IMR-90 (cell line): ENCODE results near the gene TBPL1. TPM values are rescaled to one million over a fixed set of nuclear protein-coding genes. Genes with fewer than 3 reads are reported as not detected.

Source experiments
- ATAC-seq: fragments of 200-7000 bp; cut with Tn5 transposase; 2 replicates; pipeline ENCODE4 v1.9.1; 2020; ENCODE audit warnings: low read depth, mild to moderate bottlenecking, moderate library complexity
- BruUV-seq: library from RNA; stranded (reverse); fragments of 400-500 nt; replicated peaks from 2 replicates; lab custom pipeline; 2021; lab: Mats Ljungman, UMichigan
- CTCF ChIA-PET: fragments of 300-600 bp; formaldehyde crosslinking; extraction: SDS; loops from one replicate; lab custom pipeline; 2021; ENCODE audit warnings: antibody characterized with exemption; lab: Yijun Ruan, JAX
- POLR2A ChIA-PET: fragments of 300-600 bp; sonication (Branson Sonifier 250); formaldehyde crosslinking; loops from one replicate; lab custom pipeline; 2022; ENCODE audit warnings: antibody characterized with exemption; ENCODE audit not compliant: unreplicated experiment; lab: Charles Lee
- DNase-seq: peaks from one replicate; pipeline ENCODE4 v3.0.0; 2013
- H2AFZ ChIP-seq: replicated peaks from 2 replicates; pipeline ENCODE3; 2013; ENCODE audit warnings: low read length, mild to moderate bottlenecking; ENCODE audit not compliant: poor library complexity
- H2AK5ac ChIP-seq: 2 replicates; pipeline ENCODE4 v1.6.1; 2013; ENCODE audit warnings: low read depth, low read length, inconsistent platforms
- H2AK9ac ChIP-seq: replicated peaks from 2 replicates; pipeline ENCODE3; 2013; ENCODE audit warnings: mild to moderate bottlenecking, low read depth, low read length, moderate library complexity; ENCODE audit not compliant: poor library complexity
- H2BK120ac ChIP-seq: 2 replicates; pipeline ENCODE4 v1.6.1; 2013; ENCODE audit warnings: low read depth, low read length, inconsistent platforms
- H2BK15ac ChIP-seq: 3 replicates; pipeline ENCODE4 v1.6.1; 2013; ENCODE audit warnings: low read depth, low read length, inconsistent platforms
- H2BK20ac ChIP-seq: 2 replicates; pipeline ENCODE4 v1.6.1; 2013; ENCODE audit warnings: low read depth, mild to moderate bottlenecking, inconsistent platforms, low read length, moderate library complexity
- H2BK5ac ChIP-seq: 2 replicates; pipeline ENCODE4 v1.6.1; 2013; ENCODE audit warnings: mild to moderate bottlenecking, low read depth, low read length, inconsistent platforms; ENCODE audit not compliant: poor library complexity, severe bottlenecking
- H3K14ac ChIP-seq: replicated peaks from 2 replicates; pipeline ENCODE4 v1.6.1; 2013; ENCODE audit warnings: low read depth, low read length, inconsistent platforms
- H3K18ac ChIP-seq: 2 replicates; pipeline ENCODE4 v1.6.1; 2013; ENCODE audit warnings: low read depth, low read length, control low read depth
- H3K23ac ChIP-seq: 2 replicates; pipeline ENCODE4 v1.6.1; 2013; ENCODE audit warnings: low read depth, low read length, inconsistent platforms
- H3K27ac ChIP-seq: 2 replicates; pipeline ENCODE4 v1.5.1; 2013; ENCODE audit warnings: mild to moderate bottlenecking, control low read depth, low read length; ENCODE audit not compliant: insufficient read depth
- H3K27me3 ChIP-seq: 2 replicates; pipeline ENCODE4 v1.6.1; 2013; ENCODE audit warnings: low read length; ENCODE audit not compliant: control insufficient read depth, insufficient read depth
- H3K36me3 ChIP-seq: 2 replicates; pipeline ENCODE4 v1.6.1; 2013; ENCODE audit warnings: low read length, mixed read lengths; ENCODE audit not compliant: control insufficient read depth, insufficient read depth
- H3K4ac ChIP-seq: 2 replicates; pipeline ENCODE4 v1.6.1; 2013; ENCODE audit warnings: low read depth, low read length, inconsistent platforms
- H3K4me1 ChIP-seq: 2 replicates; pipeline ENCODE4 v1.6.1; 2013; ENCODE audit warnings: low read length, mixed read lengths; ENCODE audit not compliant: control insufficient read depth, insufficient read depth
- H3K4me2 ChIP-seq: 2 replicates; pipeline ENCODE4 v1.6.1; 2013; ENCODE audit warnings: low read depth, mild to moderate bottlenecking, control low read depth, low read length, moderate library complexity
- H3K4me3 ChIP-seq: 2 replicates; pipeline ENCODE4 v1.5.1; 2013; ENCODE audit warnings: low read depth, mild to moderate bottlenecking, control low read depth, low read length, moderate library complexity; ENCODE audit not compliant: insufficient read depth
- H3K56ac ChIP-seq: 2 replicates; pipeline ENCODE4 v1.6.1; 2013; ENCODE audit warnings: low read length, inconsistent platforms; ENCODE audit not compliant: insufficient read depth; ENCODE audit errors: extremely low read depth
- H3K79me1 ChIP-seq, 2 experiments: 2 replicates each; pipeline ENCODE4 v1.6.1; 2013; ENCODE audit warnings: low read length in 2 of 2, inconsistent platforms in 1 of 2, low read depth in 1 of 2
- H3K9ac ChIP-seq: 2 replicates; pipeline ENCODE4 v1.6.1; 2013; ENCODE audit warnings: low read depth, low read length, control low read depth
- H3K9me1 ChIP-seq: 2 replicates; pipeline ENCODE4 v1.6.1; 2013; ENCODE audit warnings: low read length, inconsistent platforms; ENCODE audit not compliant: insufficient read depth
- H3K9me3 ChIP-seq: 2 replicates; pipeline ENCODE4 v1.6.1; 2013; ENCODE audit warnings: low read length; ENCODE audit not compliant: control insufficient read depth, insufficient read depth
- H4K20me1 ChIP-seq: 2 replicates; pipeline ENCODE4 v1.6.1; 2013; ENCODE audit warnings: low read length, inconsistent platforms; ENCODE audit not compliant: insufficient read depth
- H4K5ac ChIP-seq: 2 replicates; pipeline ENCODE4 v1.6.1; 2013; ENCODE audit warnings: mild to moderate bottlenecking, low read depth, low read length, control low read depth
- H4K8ac ChIP-seq, 2 experiments: 2 replicates each; pipeline ENCODE4 v1.6.1; 2013; ENCODE audit warnings: low read depth in 2 of 2, low read length in 2 of 2, control low read depth in 1 of 2, inconsistent platforms in 1 of 2
- H4K91ac ChIP-seq: 2 replicates; pipeline ENCODE4 v1.6.1; 2013; ENCODE audit warnings: low read depth, low read length, inconsistent platforms; ENCODE audit not compliant: insufficient read depth
- BHLHE40 ChIP-seq: fragments of 150-350 bp; IDR thresholded peaks from 2 replicates; pipeline ENCODE4 v1.6.1; 2016; ENCODE audit warnings: mild to moderate bottlenecking, low read depth, low read length
- CEBPB ChIP-seq: IDR thresholded peaks from 2 replicates; pipeline ENCODE4 v1.6.1; 2012; ENCODE audit warnings: low read depth, low read length, improper control_type of control experiment
- CHD1 ChIP-seq: IDR thresholded peaks from 2 replicates; pipeline ENCODE4 v1.6.1; 2012; ENCODE audit warnings: low read depth, low read length, improper control_type of control experiment
- FOS ChIP-seq: fragments of 150-350 bp; IDR thresholded peaks from 2 replicates; pipeline ENCODE4 v1.6.1; 2016; ENCODE audit warnings: low read depth, low read length
- MAFK ChIP-seq: IDR thresholded peaks from 2 replicates; pipeline ENCODE4 v1.6.1; 2012; ENCODE audit warnings: low read depth, low read length, improper control_type of control experiment
- MAZ ChIP-seq: IDR thresholded peaks from 2 replicates; pipeline ENCODE4 v1.6.1; 2012; ENCODE audit warnings: low read depth, mild to moderate bottlenecking, low read length, improper control_type of control experiment, moderate library complexity, borderline replicate concordance
- MXI1 ChIP-seq: IDR thresholded peaks from 2 replicates; pipeline ENCODE4 v1.6.1; 2012; ENCODE audit warnings: low read depth, mild to moderate bottlenecking, low read length, moderate library complexity, borderline replicate concordance
- NFE2L2 ChIP-seq: fragments of 150-350 bp; IDR thresholded peaks from 2 replicates; pipeline ENCODE4 v1.6.1; 2016; ENCODE audit warnings: low read depth, mild to moderate bottlenecking, low read length
- POLR2A ChIP-seq: IDR thresholded peaks from 2 replicates; pipeline ENCODE4 v1.6.1; 2012; ENCODE audit warnings: mild to moderate bottlenecking, low read depth, low read length
- RAD21 ChIP-seq: IDR thresholded peaks from 2 replicates; pipeline ENCODE4 v1.6.1; 2012; ENCODE audit warnings: low read length, improper control_type of control experiment
- RCOR1 ChIP-seq: IDR thresholded peaks from 2 replicates; pipeline ENCODE4 v1.6.1; 2012; ENCODE audit warnings: mild to moderate bottlenecking, low read length, improper control_type of control experiment; ENCODE audit not compliant: insufficient replicate concordance
- RFX5 ChIP-seq: IDR thresholded peaks from 2 replicates; pipeline ENCODE4 v1.8.0; 2012; ENCODE audit warnings: low read depth, mild to moderate bottlenecking, low read length, moderate library complexity
- SMC3 ChIP-seq: fragments of 150-350 bp; IDR thresholded peaks from 2 replicates; pipeline ENCODE4 v1.6.1; 2016; ENCODE audit warnings: low read depth, mild to moderate bottlenecking, antibody characterized with exemption, low read length, moderate library complexity
- WGBS, 2 experiments: methylation state at CpG; one replicate each; pipeline versions ENCODE4 v1.1.5 to v1.1.7; 2013; ENCODE audit warnings: missing lambda C conversion rate in 2 of 2; ENCODE audit not compliant: insufficient read length in 1 of 2; ENCODE audit errors: extremely low coverage in 2 of 2; 5-methylcytosine and 5-hydroxymethylcytosine counted together
- dilution Hi-C: fragments of 300-500 bp; cut with HindIII; formaldehyde crosslinking; loops from one replicate; pipeline ENCODE4 v1.14.3; 2018; ENCODE audit warnings: low sequenced_read_pairs; ENCODE audit not compliant: unreplicated experiment
- in situ Hi-C: fragments of 300-500 bp; cut with MboI; formaldehyde crosslinking; loops from 3 replicates; pipeline ENCODE4 v1.14.3; 2019; ENCODE audit warnings: low sequenced_read_pairs, inconsistent platforms, mixed read lengths
- intact Hi-C: fragments of 100-400 bp; cut with micrococcal nuclease; formaldehyde crosslinking; loops from 2 replicates; pipeline ENCODE4 v1.10.0; 2022
- polyA plus RNA-seq, 3 experiments: library from polyadenylated mRNA; depleted of rRNA; stranded (reverse); fragments of >200 nt; gene quantifications; 2 replicates each; pipeline ENCODE4 v1.2.3, GENCODE V29; 2012; ENCODE audit warnings: low replicate concordance in 1 of 3
- total RNA-seq: library from RNA; depleted of rRNA; stranded (reverse); fragments of >200 nt; gene quantifications from 2 replicates; pipeline ENCODE4 v1.2.3, GENCODE V29; 2012
- TF ChIP-seq, protein P1 (sequence below): conservative IDR thresholded peaks from 2 replicates; pipeline ENCODE4 v1.5.1; 2012; ENCODE audit warnings: mild to moderate bottlenecking, low read depth, low read length, improper control_type of control experiment
- TF ChIP-seq, protein P2 (sequence below): fragments of 150-350 bp; IDR thresholded peaks from 2 replicates; pipeline ENCODE4 v1.6.1; 2017; ENCODE audit warnings: mild to moderate bottlenecking, antibody characterized with exemption, low read length, low read depth
- TF ChIP-seq, protein P3 (sequence below): fragments of 150-350 bp; IDR thresholded peaks from 2 replicates; pipeline ENCODE4 v1.6.1; 2016; ENCODE audit warnings: low read depth, mild to moderate bottlenecking, low read length, moderate library complexity, borderline replicate concordance

Gene TBPL1
- total and polyA plus RNA-seq, 2 of the 4 experiments (the other 2 are of a cell fraction), result 25.6 to 32.5 TPM

DNA sequence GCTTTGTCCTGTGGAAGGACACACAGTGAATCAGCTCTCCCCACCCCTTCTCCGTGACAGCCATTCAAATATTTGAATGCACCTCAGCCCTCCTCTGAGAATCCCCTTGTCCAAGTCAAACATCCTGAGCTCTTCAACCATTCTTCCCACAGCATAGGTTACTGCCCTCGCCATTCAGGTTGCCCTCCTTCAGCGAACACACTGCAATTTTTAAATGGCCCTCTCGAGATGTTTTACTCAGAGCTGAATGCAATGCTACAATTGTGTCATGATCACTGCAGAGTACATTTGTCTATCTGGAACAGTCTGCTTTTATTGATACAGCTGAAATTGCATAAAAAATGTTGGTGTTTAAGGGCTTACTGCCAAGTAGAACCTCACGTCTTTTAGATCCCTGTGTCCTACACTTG, 50.5 kb downstream of the TBPL1 start:
- Histone ChIP-seq H2AFZ (peak overlapping the region; percentile 2), H3K4me3 (no peak overlapping the region), H3K4me2 (no peak overlapping the region; the same call in 1 of the 2 replicates), H3K9me1 (no peaks in the 10 kb centered on the region; the same call in none of the 2 replicates), H3K9ac (no peak overlapping the region), H3K4ac (no peak overlapping the region), H3K79me1 (no peaks in the 10 kb centered on the region), H3K18ac (no peak overlapping the region), H4K91ac (peak overlapping the region; percentile 15; the same call in 1 of the 2 replicates), H3K36me3 (no peaks in the 10 kb centered on the region), H2BK5ac (no peak overlapping the region), H4K5ac (no peak overlapping the region), H4K20me1 (no peaks in the 10 kb centered on the region), H2BK120ac (0 out of 2 replicates have a peak overlapping the region, but pooled peaks have one; percentile 13), H3K27ac (0 out of 2 replicates have a peak overlapping the region, but pooled peaks have one; percentile 9), H2AK9ac (no peak overlapping the region), H2AK5ac (0 out of 2 replicates have a peak overlapping the region, but pooled peaks have one; percentile 28), H2BK15ac (no peak overlapping the region), H4K8ac (no peak overlapping the region), H3K23ac (no peak overlapping the region), H3K4me1 (peaks cover 7% of the 10 kb centered on the region), H3K14ac (0 out of 2 replicates have a peak overlapping the region, but pooled peaks have one; percentile 7), H2BK20ac (0 out of 2 replicates have a peak overlapping the region, but pooled peaks have one; percentile 24), H3K27me3 (no peaks in the 10 kb centered on the region), H3K56ac (no peak overlapping the region), H3K9me3 (no peaks in the 10 kb centered on the region)
- in situ Hi-C loops (no loop called here), dilution Hi-C loops (no loop called here), intact Hi-C loops (no loop called here)
- DNase-seq (peak; percentile 48), ATAC-seq (peak; percentile 65)
- POLR2A ChIA-PET, result interaction anchor here (1.0 kb wide), 1 partner anchor 13 kb away, joined by 4 read pairs; no protein-coding TSS in a partner anchor
- WGBS, 2 experiments, result 89% methylated on average over 1 of the region's 5 CpGs; no CpG with 5 or more reads in 1 of the 2 experiments
- TF ChIP-seq CEBPB, result no peak
- TF ChIP-seq RAD21, result no peak
- no peak for TF ChIP-seq MXI1
- TF ChIP-seq, protein P1, sequence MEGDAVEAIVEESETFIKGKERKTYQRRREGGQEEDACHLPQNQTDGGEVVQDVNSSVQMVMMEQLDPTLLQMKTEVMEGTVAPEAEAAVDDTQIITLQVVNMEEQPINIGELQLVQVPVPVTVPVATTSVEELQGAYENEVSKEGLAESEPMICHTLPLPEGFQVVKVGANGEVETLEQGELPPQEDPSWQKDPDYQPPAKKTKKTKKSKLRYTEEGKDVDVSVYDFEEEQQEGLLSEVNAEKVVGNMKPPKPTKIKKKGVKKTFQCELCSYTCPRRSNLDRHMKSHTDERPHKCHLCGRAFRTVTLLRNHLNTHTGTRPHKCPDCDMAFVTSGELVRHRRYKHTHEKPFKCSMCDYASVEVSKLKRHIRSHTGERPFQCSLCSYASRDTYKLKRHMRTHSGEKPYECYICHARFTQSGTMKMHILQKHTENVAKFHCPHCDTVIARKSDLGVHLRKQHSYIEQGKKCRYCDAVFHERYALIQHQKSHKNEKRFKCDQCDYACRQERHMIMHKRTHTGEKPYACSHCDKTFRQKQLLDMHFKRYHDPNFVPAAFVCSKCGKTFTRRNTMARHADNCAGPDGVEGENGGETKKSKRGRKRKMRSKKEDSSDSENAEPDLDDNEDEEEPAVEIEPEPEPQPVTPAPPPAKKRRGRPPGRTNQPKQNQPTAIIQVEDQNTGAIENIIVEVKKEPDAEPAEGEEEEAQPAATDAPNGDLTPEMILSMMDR, result no peak
- TF ChIP-seq, protein P2, sequence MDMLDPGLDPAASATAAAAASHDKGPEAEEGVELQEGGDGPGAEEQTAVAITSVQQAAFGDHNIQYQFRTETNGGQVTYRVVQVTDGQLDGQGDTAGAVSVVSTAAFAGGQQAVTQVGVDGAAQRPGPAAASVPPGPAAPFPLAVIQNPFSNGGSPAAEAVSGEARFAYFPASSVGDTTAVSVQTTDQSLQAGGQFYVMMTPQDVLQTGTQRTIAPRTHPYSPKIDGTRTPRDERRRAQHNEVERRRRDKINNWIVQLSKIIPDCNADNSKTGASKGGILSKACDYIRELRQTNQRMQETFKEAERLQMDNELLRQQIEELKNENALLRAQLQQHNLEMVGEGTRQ, result no peak
- no peak for TF ChIP-seq CHD1
- TF ChIP-seq SMC3, result no peak
- TF ChIP-seq, protein P3, sequence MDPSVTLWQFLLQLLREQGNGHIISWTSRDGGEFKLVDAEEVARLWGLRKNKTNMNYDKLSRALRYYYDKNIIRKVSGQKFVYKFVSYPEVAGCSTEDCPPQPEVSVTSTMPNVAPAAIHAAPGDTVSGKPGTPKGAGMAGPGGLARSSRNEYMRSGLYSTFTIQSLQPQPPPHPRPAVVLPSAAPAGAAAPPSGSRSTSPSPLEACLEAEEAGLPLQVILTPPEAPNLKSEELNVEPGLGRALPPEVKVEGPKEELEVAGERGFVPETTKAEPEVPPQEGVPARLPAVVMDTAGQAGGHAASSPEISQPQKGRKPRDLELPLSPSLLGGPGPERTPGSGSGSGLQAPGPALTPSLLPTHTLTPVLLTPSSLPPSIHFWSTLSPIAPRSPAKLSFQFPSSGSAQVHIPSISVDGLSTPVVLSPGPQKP, result no peak
- no peak for TF ChIP-seq MAZ
- TF ChIP-seq POLR2A, result no peak
- no peak for TF ChIP-seq RCOR1
- no peak for TF ChIP-seq BHLHE40
- TF ChIP-seq MAFK, result no peak
- no peak for TF ChIP-seq NFE2L2
- TF ChIP-seq FOS, result no peak
- TF ChIP-seq RFX5, result no peak
- CTCF ChIA-PET, result interaction anchor here (0.5 to 2.9 kb wide), 7 partner anchors 12 to 1955 kb away, joined by 3 to 6 read pairs (median 3); no protein-coding TSS in a partner anchor
- BruUV-seq, result no TSS peak
